Measurements from ENCODE around the gene USP31. TPM values are rescaled to one million over a fixed set of nuclear protein-coding genes. Genes with fewer than 3 reads are reported as not detected.

Gene USP31
- total RNA-seq, 1 donor from 2014 or later = 32.2 TPM

GRCh38 chr16:23137256-23137655 lies 12.0 kb downstream of the USP31 start:
- no peak for DNase-seq (ENCODE audit: extremely low spot score in 2 of 2)
- no peak for TF ChIP-seq CTCF (IDR thresholded peaks at IDR 0.05)
- TF ChIP-seq POLR2AphosphoS5 (IDR thresholded peaks at IDR 0.05; ENCODE audit: insufficient read depth in 1 of 2, low read depth in 1 of 2) = no peak
- TF ChIP-seq POLR2A (IDR thresholded peaks at IDR 0.05) = no peak
- H3K9me3 ChIP-seq = no peaks in the 10 kb centered on the region
- H3K36me3 ChIP-seq = no peaks in the 10 kb centered on the region
- H3K27me3 ChIP-seq = no peaks in the 10 kb centered on the region
- peaks cover 60% of the 10 kb centered on the region for H3K4me1 ChIP-seq
- intact Hi-C loops (cut with DNase I) = no loop called here
- no peak overlapping the region for H3K27ac ChIP-seq
- H3K4me3 ChIP-seq = no peak overlapping the region

DNA sequence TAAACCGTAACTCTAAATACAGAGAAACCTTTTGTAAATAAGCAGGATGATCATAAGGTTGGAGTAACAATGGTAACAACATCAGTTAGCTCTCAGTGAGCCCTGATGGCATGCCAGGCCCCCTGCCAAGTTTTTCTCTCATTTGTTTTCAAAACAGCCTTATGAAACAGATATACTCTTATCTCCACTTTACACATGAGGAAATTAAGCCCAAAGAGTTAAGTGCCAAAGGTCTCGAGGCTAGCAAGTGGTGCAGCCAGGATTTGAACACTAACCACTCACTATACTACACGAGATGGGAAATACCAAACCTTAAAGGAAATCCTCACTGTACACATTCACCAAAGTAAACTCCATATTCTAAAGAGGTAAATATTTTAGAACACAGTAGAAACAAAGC lies 15.0 kb downstream of the USP31 start:
- Histone ChIP-seq H3K4me1 (peaks cover 59% of the 10 kb centered on the region), H3K9me3 (no peaks in the 10 kb centered on the region), H3K27me3 (no peaks in the 10 kb centered on the region), H3K36me3 (no peaks in the 10 kb centered on the region), H3K4me3 (no peak overlapping the region), H3K27ac (peak overlapping the region; percentile 78)
- intact Hi-C loops (cut with DNase I) = no loop called here
- DNase-seq (ENCODE audit: extremely low spot score in 2 of 2) = no peak
- TF ChIP-seq POLR2AphosphoS5 (IDR thresholded peaks at IDR 0.05; ENCODE audit: insufficient read depth in 1 of 2, low read depth in 1 of 2) (peak in 1 of 2 donors; percentile 13), CTCF (IDR thresholded peaks at IDR 0.05) (no peak)

DNA sequence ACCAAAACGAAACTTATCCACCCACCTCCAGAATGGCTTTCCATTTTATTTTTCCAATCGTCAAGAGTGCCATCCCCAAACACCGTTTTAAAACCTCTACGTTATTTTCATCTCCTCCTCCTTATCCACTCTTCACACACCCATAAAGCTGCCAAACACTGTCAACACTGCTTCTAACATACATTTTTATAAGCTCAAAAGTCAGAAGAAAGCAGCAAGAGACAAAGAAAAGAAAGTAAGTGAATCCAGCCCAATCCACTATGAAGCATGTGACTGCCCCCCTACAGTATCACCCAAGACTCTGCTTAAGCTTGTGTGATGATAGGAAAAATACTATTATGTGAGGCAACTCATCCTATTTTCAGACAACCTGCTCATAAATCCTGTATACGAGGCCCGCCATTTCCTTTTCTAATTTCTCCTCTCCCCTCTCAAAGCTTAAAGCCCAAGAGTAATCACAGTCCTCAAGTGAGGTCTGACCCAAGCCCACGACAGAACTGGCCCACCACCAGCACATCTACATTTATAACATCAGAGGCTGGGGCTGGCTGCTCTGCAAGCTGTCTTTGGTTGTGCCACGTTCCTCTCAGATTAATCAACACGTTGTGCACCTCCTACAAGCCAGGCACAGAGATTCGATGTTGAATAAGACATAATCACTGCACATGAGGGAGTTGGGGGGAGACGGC lies 16.3 kb downstream of the USP31 start:
- H3K9me3 ChIP-seq = no peaks in the 10 kb centered on the region
- DNase-seq (ENCODE audit: extremely low spot score in 2 of 2) = no peak
- no peaks in the 10 kb centered on the region for H3K36me3 ChIP-seq
- H3K27me3 ChIP-seq = no peaks in the 10 kb centered on the region
- H3K4me3 ChIP-seq = peak overlapping the region in 1 of 2 donors; percentile 36
- intact Hi-C loops (cut with DNase I) = no loop called here
- H3K4me1 ChIP-seq = peaks cover 59% of the 10 kb centered on the region
- peak overlapping the region; percentile 78 for H3K27ac ChIP-seq
- TF ChIP-seq CTCF (IDR thresholded peaks at IDR 0.05) = no peak
- TF ChIP-seq POLR2AphosphoS5 (IDR thresholded peaks at IDR 0.05; ENCODE audit: insufficient read depth in 1 of 2, low read depth in 1 of 2) = no peak
- no peak for TF ChIP-seq POLR2A (IDR thresholded peaks at IDR 0.05)

GRCh38 chr16:23131931-23132621 lies 17.2 kb downstream of the USP31 start:
- intact Hi-C loops (cut with DNase I) = no loop called here
- DNase-seq (ENCODE audit: extremely low spot score in 2 of 2) = no peak
- Histone ChIP-seq H3K36me3 (no peaks in the 10 kb centered on the region), H3K4me3 (peak overlapping the region in 1 of 2 donors; percentile 36), H3K9me3 (no peaks in the 10 kb centered on the region), H3K4me1 (peaks cover 63% of the 10 kb centered on the region), H3K27ac (peak overlapping the region; percentile 78), H3K27me3 (no peaks in the 10 kb centered on the region)
- TF ChIP-seq POLR2AphosphoS5 (IDR thresholded peaks at IDR 0.05; ENCODE audit: insufficient read depth in 1 of 2, low read depth in 1 of 2) (peak in 1 of 2 donors; percentile 86), POLR2A (IDR thresholded peaks at IDR 0.05) (no peak)

GRCh38 chr16:23131436-23131835 lies 17.8 kb downstream of the USP31 start:
- peak overlapping the region; percentile 78 for H3K27ac ChIP-seq
- no peaks in the 10 kb centered on the region for H3K27me3 ChIP-seq
- DNase-seq (ENCODE audit: extremely low spot score in 2 of 2) = no peak
- no peaks in the 10 kb centered on the region for H3K9me3 ChIP-seq
- intact Hi-C loops (cut with DNase I) = no loop called here
- H3K4me1 ChIP-seq = peaks cover 63% of the 10 kb centered on the region
- H3K36me3 ChIP-seq = no peaks in the 10 kb centered on the region
- TF ChIP-seq POLR2AphosphoS5 (IDR thresholded peaks at IDR 0.05; ENCODE audit: insufficient read depth in 1 of 2, low read depth in 1 of 2) = no peak
- TF ChIP-seq POLR2A (IDR thresholded peaks at IDR 0.05) = no peak
- no peak for TF ChIP-seq CTCF (IDR thresholded peaks at IDR 0.05)
- H3K4me3 ChIP-seq = no peak overlapping the region

All from vagina (tissue), 2 donors.